OCI-LY1 (cell line): ENCODE data around the gene FAM151A.

Experiments
- H2AFZ ChIP-seq: fragments of 200-600 bp; sonication (generic), shearing (Covaris generic); 2 replicates; pipeline ENCODE4 v1.6.0; 2014; ENCODE audit warnings: antibody characterized with exemption, mild to moderate bottlenecking, low read length
- H3F3A ChIP-seq: fragments of 200-600 bp; sonication (generic), shearing (Covaris generic); 2 replicates; pipeline ENCODE4 v1.6.0; 2014; ENCODE audit warnings: mild to moderate bottlenecking, antibody characterized with exemption, low read length, moderate library complexity; ENCODE audit not compliant: insufficient read depth
- H3K27ac ChIP-seq: fragments of 200-600 bp; sonication (generic); 2 replicates; pipeline ENCODE4 v1.5.1; 2014; ENCODE audit warnings: low read length, mixed run types, mild to moderate bottlenecking, low read depth; ENCODE audit not compliant: poor library complexity, severe bottlenecking
- H3K27me3 ChIP-seq: fragments of 200-600 bp; sonication (generic); 2 replicates; pipeline ENCODE4 v1.6.0; 2014; ENCODE audit warnings: antibody characterized with exemption, mild to moderate bottlenecking, low read length, moderate library complexity; ENCODE audit not compliant: insufficient read depth
- H3K36me3 ChIP-seq: fragments of 200-600 bp; sonication (generic); 2 replicates; pipeline ENCODE4 v1.6.1; 2014; ENCODE audit warnings: mild to moderate bottlenecking, antibody characterized with exemption, low read length, moderate library complexity, mixed read lengths; ENCODE audit not compliant: insufficient read depth
- H3K4me1 ChIP-seq: fragments of 200-600 bp; sonication (generic); 2 replicates; pipeline ENCODE4 v1.5.1; 2014; ENCODE audit warnings: mild to moderate bottlenecking, low read length, moderate library complexity; ENCODE audit not compliant: insufficient read depth, severe bottlenecking
- H3K4me2 ChIP-seq: fragments of 200-600 bp; sonication (generic), shearing (Covaris generic); 2 replicates; pipeline ENCODE4 v1.6.1; 2014; ENCODE audit warnings: low read length
- H3K4me3 ChIP-seq: fragments of 200-600 bp; sonication (generic); 2 replicates; pipeline ENCODE4 v1.5.1; 2014; ENCODE audit warnings: low read length, low read depth, mild to moderate bottlenecking, mixed read lengths; ENCODE audit not compliant: poor library complexity, severe bottlenecking
- H3K79me2 ChIP-seq: fragments of 200-600 bp; shearing (Covaris generic); 2 replicates; pipeline ENCODE4 v1.6.1; 2016; ENCODE audit warnings: mixed run types, low read length, mixed read lengths; ENCODE audit not compliant: insufficient read depth
- H3K9ac ChIP-seq: fragments of 200-600 bp; sonication (generic), shearing (Covaris generic); 2 replicates; pipeline ENCODE4 v1.6.1; 2014; ENCODE audit warnings: mild to moderate bottlenecking, low read length, mixed read lengths
- H3K9me2 ChIP-seq: fragments of 200-600 bp; sonication (generic), shearing (Covaris generic); 2 replicates; pipeline ENCODE4 v1.6.1; 2014; ENCODE audit warnings: low read depth, mild to moderate bottlenecking, low read length, mixed read lengths
- H3K9me3 ChIP-seq: fragments of 200-600 bp; shearing (Covaris generic); 2 replicates; pipeline ENCODE4 v1.6.1; 2014; ENCODE audit warnings: low read length, mixed read lengths
- H4K20me1 ChIP-seq: fragments of 200-600 bp; sonication (generic), shearing (Covaris generic); 2 replicates; pipeline ENCODE4 v1.6.0; 2016; ENCODE audit warnings: mild to moderate bottlenecking, low read length; ENCODE audit not compliant: insufficient read depth
- EZH2 ChIP-seq: fragments of 200-600 bp; sonication (generic), shearing (Covaris generic); IDR thresholded peaks from 2 replicates; pipeline ENCODE4 v1.8.0; 2017; ENCODE audit warnings: borderline replicate concordance, mixed run types, mild to moderate bottlenecking, antibody characterized with exemption, low read length, moderate library complexity, mixed read lengths
- TF ChIP-seq, protein P1 (sequence below): fragments of 200-600 bp; sonication (generic), shearing (Covaris generic); IDR thresholded peaks from 2 replicates; pipeline ENCODE4 v1.5.1; 2017; ENCODE audit warnings: mild to moderate bottlenecking, antibody characterized with exemption, low read length, moderate library complexity, mixed read lengths

FAM151A gene

DNA sequence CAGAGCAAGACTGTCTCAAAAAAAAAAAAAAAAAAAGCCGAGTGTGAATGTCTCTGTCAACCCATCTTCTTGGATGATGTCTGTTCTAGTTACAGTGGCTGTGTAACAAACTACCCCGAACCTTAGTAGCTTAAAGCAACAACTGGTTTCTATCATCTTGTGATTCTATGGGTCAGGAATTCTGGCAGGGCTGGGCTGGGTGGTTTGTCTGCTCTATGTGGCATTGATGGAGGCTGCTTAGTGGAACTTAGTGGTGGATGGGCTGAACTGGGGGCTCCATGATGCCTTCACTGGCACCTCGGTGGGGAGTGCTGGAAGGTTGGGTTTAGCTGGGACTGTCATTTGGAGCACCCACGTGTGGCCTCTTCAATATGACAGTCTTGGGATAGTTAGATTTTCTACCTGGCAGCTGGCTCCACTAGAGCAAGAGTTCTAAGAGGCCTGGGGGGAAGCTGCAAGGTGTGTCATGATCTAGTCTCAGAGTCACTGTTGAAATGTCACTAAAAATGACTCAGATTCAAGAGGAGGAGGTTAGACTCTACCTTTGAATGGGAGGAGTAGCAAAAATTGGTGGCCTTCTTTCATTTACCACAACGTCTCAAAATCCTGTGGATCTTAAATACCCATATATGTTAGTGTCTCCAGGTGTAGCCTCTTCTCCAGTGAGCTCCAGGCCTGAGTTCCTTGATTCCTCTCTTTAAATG lies 56.7 kb downstream of the FAM151A start:
- Histone ChIP-seq H3K27ac (no peak overlapping the region), H3K4me3 (no peak overlapping the region), H3K79me2 (no peaks in the 10 kb centered on the region), H3K9ac (no peak overlapping the region), H3K4me2 (no peak overlapping the region), H3K36me3 (no peaks in the 10 kb centered on the region), H3K9me2 (no peaks in the 10 kb centered on the region), H2AFZ (no peak overlapping the region), H3K4me1 (no peaks in the 10 kb centered on the region), H4K20me1 (no peaks in the 10 kb centered on the region), H3K27me3 (no peaks in the 10 kb centered on the region), H3F3A (no peaks in the 10 kb centered on the region), H3K9me3 (no peaks in the 10 kb centered on the region)
- TF ChIP-seq, protein P1, sequence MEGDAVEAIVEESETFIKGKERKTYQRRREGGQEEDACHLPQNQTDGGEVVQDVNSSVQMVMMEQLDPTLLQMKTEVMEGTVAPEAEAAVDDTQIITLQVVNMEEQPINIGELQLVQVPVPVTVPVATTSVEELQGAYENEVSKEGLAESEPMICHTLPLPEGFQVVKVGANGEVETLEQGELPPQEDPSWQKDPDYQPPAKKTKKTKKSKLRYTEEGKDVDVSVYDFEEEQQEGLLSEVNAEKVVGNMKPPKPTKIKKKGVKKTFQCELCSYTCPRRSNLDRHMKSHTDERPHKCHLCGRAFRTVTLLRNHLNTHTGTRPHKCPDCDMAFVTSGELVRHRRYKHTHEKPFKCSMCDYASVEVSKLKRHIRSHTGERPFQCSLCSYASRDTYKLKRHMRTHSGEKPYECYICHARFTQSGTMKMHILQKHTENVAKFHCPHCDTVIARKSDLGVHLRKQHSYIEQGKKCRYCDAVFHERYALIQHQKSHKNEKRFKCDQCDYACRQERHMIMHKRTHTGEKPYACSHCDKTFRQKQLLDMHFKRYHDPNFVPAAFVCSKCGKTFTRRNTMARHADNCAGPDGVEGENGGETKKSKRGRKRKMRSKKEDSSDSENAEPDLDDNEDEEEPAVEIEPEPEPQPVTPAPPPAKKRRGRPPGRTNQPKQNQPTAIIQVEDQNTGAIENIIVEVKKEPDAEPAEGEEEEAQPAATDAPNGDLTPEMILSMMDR, result no peak
- no peak for TF ChIP-seq EZH2

DNA sequence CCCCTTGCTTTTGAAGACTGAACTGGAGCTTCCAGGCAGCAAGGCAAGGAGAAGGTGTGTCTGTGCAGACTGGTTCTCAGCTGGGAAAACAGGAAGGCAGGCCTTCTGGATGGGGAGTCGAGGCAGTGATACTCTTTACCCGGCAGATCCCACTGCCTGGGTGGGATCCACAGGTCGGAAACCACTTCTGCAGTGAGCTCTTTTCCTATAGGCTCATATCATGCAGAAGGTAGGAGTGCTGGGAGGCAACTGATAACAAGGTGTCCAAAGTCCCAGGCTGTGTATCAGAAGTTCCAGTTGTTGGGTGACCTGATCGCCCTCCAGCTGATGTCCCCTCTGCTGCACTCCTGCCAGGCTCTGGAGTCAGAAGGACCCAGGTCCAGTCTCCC lies 58.2 kb downstream of the FAM151A start:
- Histone ChIP-seq H3K79me2 (no peaks in the 10 kb centered on the region), H3K27me3 (no peaks in the 10 kb centered on the region), H3K4me3 (no peak overlapping the region), H3K9me2 (no peaks in the 10 kb centered on the region), H2AFZ (no peak overlapping the region), H3K4me1 (no peaks in the 10 kb centered on the region), H3K9me3 (no peaks in the 10 kb centered on the region), H3K4me2 (no peak overlapping the region), H3F3A (no peaks in the 10 kb centered on the region), H3K36me3 (no peaks in the 10 kb centered on the region), H4K20me1 (no peaks in the 10 kb centered on the region), H3K9ac (no peak overlapping the region), H3K27ac (no peak overlapping the region)
- no peak for TF ChIP-seq EZH2
- TF ChIP-seq, protein P1, result no peak

DNA sequence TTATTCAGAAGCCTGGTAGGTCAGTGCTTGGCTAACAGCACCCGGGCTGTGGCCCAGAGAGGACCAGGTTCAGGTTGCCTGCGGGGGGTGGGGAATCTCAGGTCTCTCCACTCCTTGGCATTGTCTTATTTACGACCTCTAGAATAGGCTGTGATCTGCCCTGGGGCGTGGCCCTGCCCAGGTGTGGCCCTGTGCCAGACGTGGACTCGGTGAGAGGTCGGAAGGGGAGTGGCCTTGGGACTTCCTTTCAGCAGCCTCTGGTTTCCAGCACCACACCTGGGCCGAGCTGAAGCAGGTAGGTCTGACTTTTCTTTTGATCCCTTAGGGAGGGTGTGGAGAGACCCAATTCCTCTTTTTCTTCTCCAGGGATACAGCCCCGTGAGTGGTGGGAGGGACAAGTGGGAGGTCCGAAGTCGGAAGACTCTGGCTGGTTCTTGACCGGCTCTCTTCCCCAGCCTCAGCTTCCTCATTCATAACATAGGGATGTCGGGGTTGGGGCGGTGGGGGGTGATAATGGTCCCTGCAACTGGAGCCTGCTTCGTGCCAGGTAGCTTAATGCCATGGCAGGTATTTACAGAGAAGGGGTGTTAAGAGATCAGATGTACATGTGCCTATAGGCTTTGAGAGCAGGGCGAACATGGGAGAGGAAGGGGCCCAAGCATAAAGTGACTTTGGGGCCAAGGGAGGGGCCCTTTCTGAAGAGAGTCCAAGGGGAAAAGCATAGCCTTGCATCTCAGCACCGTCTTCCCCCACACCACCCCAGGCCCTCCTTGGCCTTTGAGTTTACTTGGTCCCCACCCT lies 58.8 kb downstream of the FAM151A start:
- H3K27ac ChIP-seq, result no peak overlapping the region
- no peak overlapping the region for H3K4me3 ChIP-seq
- no peaks in the 10 kb centered on the region for H3K9me2 ChIP-seq

More for the DNA sequence above, 58.8 kb downstream of the FAM151A start:
- Histone ChIP-seq H3F3A (no peaks in the 10 kb centered on the region), H3K9me3 (no peaks in the 10 kb centered on the region), H3K36me3 (no peaks in the 10 kb centered on the region), H3K4me2 (no peak overlapping the region), H3K9ac (no peak overlapping the region), H4K20me1 (no peaks in the 10 kb centered on the region), H3K27me3 (no peaks in the 10 kb centered on the region), H3K4me1 (no peaks in the 10 kb centered on the region), H2AFZ (no peak overlapping the region), H3K79me2 (no peaks in the 10 kb centered on the region)
- TF ChIP-seq EZH2, result no peak
- TF ChIP-seq, protein P1, result no peak
